SK-N-SH (cell line): ENCODE results near the gene NCAM1.

Source experiments
- FOXJ3 ChIP-seq: sonication (generic); formaldehyde crosslinking; IDR thresholded peaks from 2 replicates; pipeline ENCODE4 v1.5.1; 2020; ENCODE audit warnings: mild to moderate bottlenecking, missing genetic modification reagents
- JUND ChIP-seq: IDR thresholded peaks from 2 replicates; pipeline ENCODE4 v1.4.0; 2012
- MXI1 ChIP-seq: IDR thresholded peaks from 2 replicates; pipeline ENCODE4 v1.6.1; 2012; ENCODE audit warnings: mild to moderate bottlenecking, low read depth, low read length, improper control_type of control experiment
- TF ChIP-seq, protein P1 (sequence below): fragments of 200-600 bp; sonication (generic); IDR thresholded peaks from 2 replicates; pipeline ENCODE4 v1.6.1; 2017; ENCODE audit warnings: antibody characterized with exemption, mild to moderate bottlenecking, moderate library complexity

DNA sequence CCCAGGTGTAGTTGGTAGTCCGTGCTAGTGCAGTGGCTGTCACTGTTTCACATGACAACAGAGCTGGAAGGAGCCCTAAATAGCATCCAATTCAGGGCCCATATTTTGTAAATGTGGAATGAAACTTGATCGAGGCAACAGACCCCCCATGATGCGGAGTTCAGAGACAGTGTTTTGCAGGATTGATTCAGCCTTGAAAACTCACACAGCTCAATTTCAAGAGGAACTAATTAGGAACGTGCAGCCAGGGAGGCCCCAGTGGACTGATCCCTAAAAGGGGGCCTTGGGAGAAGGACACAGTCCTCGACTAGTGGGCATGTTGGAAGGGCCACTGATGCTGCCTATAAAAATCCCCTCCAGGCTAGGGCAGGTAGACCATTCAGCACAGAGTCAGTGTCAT, 292.2 kb downstream of the NCAM1 start:
- no peak for TF ChIP-seq MXI1
- TF ChIP-seq, protein P1, sequence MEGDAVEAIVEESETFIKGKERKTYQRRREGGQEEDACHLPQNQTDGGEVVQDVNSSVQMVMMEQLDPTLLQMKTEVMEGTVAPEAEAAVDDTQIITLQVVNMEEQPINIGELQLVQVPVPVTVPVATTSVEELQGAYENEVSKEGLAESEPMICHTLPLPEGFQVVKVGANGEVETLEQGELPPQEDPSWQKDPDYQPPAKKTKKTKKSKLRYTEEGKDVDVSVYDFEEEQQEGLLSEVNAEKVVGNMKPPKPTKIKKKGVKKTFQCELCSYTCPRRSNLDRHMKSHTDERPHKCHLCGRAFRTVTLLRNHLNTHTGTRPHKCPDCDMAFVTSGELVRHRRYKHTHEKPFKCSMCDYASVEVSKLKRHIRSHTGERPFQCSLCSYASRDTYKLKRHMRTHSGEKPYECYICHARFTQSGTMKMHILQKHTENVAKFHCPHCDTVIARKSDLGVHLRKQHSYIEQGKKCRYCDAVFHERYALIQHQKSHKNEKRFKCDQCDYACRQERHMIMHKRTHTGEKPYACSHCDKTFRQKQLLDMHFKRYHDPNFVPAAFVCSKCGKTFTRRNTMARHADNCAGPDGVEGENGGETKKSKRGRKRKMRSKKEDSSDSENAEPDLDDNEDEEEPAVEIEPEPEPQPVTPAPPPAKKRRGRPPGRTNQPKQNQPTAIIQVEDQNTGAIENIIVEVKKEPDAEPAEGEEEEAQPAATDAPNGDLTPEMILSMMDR = no peak
- TF ChIP-seq FOXJ3 = no peak
- no peak for TF ChIP-seq JUND
